Psoas muscle (tissue), 8 donors: ENCODE data around the gene HCN3. TPM values are rescaled to one million over a fixed set of nuclear protein-coding genes. Genes with fewer than 3 reads are reported as not detected.
A peak's percentile ranks its signal among the peaks of the same experiment; 100 is the strongest.

Experiments used
- ATAC-seq, 4 donors: fragments of 200-7000 bp; cut with Tn5 transposase; one replicate each; pipeline ENCODE4 v1.9.1; 2020; ENCODE audit warnings: moderate library complexity in 3 of 4, mild to moderate bottlenecking in 2 of 4
- DNase-seq, 2 donors: peaks; one replicate each; pipeline ENCODE4 v3.0.0-alpha.2; 2020
- H3K27ac ChIP-seq: fragments of 200-600 bp; one replicate; pipeline ENCODE4 v1.8.0; 2022
- H3K27me3 ChIP-seq, 3 donors: fragments of 200-600 bp in 1 of 3; one replicate each; pipeline versions ENCODE4 v1.6.1 to v1.8.0; 2013 to 2022; ENCODE audit warnings: low read length in 2 of 3, mild to moderate bottlenecking in 2 of 3, moderate library complexity in 1 of 3; ENCODE audit not compliant: insufficient read depth in 3 of 3
- H3K36me3 ChIP-seq, 2 donors: fragments of 200-600 bp in 1 of 2; one replicate each; pipeline versions ENCODE4 v1.6.1 to v1.8.0; 2013 to 2022; ENCODE audit warnings: low read depth in 1 of 2, mild to moderate bottlenecking in 1 of 2, moderate library complexity in 1 of 2; ENCODE audit not compliant: insufficient read depth in 1 of 2
- H3K4me1 ChIP-seq: fragments of 200-600 bp; one replicate; pipeline ENCODE4 v1.8.0; 2022
- H3K4me3 ChIP-seq: fragments of 200-600 bp; one replicate; pipeline ENCODE4 v1.8.0; 2022; ENCODE audit warnings: mild to moderate bottlenecking
- H3K9me3 ChIP-seq: fragments of 200-600 bp; one replicate; pipeline ENCODE4 v1.8.0; 2022
- CTCF ChIP-seq: fragments of 200-600 bp; IDR thresholded peaks from one replicate; pipeline ENCODE4 v1.8.0; 2022; ENCODE audit warnings: antibody characterized with exemption
- WGBS, 3 donors: extraction: QIAGEN DNeasy Blood & Tissue Kit; methylation state at CpG; one replicate each; pipeline versions ENCODE4 v1.1.6 to v1.1.7; 2013; 5-methylcytosine and 5-hydroxymethylcytosine counted together
- intact Hi-C, 2 donors: fragments of 100-400 bp; cut with DNase I; formaldehyde crosslinking; loops; one replicate each; pipeline versions ENCODE4 v1.11.0 to v1.14.2; 2022
- polyA plus RNA-seq, 3 donors: library from polyadenylated mRNA; stranded (reverse); fragments of 200-250 nt; gene quantifications; one replicate each; pipeline ENCODE4 v1.2.3, GENCODE V29; 2013
- total RNA-seq, 4 donors: library from RNA; stranded (reverse); fragmentation: NEBNext Ultra II Directional in 2 of 4; extraction: Animal tissue kit (Norgen Biotek cat#: 25700) in 2 of 4; gene quantifications; one replicate each; pipeline versions ENCODE4 v1.2.1 to v1.2.4, GENCODE V29; 2021 to 2023
- donor health status: healthy with polysubstance abuse.
- donor health status: DM: no; HTN: no; CAD: no; lungs with moderate emphysema.
- donor health status: Bipolar disorder and iron deficiency.
- donor health status: healthy.
- donor health status: DM: yes; HTN: yes; CAD: no.
- donor health status: DM: no; HTN: no; CAD: no.
- donor health status: DM: no; HTN: no; CAD: no.
- donor health status: DM: yes; HTN: yes; CAD: no.

The HCN3 gene
- total and polyA plus RNA-seq, 7 donors: 0.27 to 0.97 (median 0.45) TPM; not detected in 1

DNA sequence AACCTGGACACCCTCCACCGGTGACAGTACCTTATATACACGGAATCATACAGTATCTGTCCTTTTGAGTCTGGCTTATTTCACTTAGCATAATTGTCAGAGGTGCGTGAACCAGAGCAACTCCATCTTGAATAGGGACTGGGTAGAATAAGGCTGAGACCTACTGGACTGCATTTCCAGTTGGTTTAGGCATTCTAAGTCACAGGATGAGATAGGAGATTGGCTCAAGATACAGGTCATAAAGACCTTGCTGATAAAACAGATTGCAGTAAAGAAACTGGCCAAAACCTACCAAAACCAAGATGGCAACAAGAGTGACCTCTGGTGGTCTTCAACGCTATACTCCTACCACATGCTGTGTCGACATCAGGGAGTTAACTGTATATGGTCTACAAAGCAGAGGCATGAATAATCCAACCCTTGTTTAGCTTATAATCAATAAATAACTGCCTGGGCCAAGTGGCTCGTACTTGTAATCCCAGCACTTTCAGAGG, 30.0 kb downstream of the HCN3 start:
- WGBS, 3 donors: 49 to 56% (median 51%) methylated on average over 6 of the region's 6 CpGs
- intact Hi-C loops: loop anchor here in 1 of 2 donors (5.0 kb wide), 1 partner anchor 35 kb away; the partner anchor contains the start of gene CLK2
- H3K9me3 ChIP-seq: no peaks in the 10 kb centered on the region
- no peak for DNase-seq
- peaks cover 0 to 21% of the 10 kb centered on the region in 2 donors for H3K36me3 ChIP-seq
- no peak overlapping the region for H3K4me3 ChIP-seq
- H3K27me3 ChIP-seq: no peaks in the 10 kb centered on the region
- peak overlapping the region; percentile 87 for H3K27ac ChIP-seq
- ATAC-seq: peak in 1 of 4 donors; percentile 37
- peak; percentile 30 for TF ChIP-seq CTCF
- peaks cover 9% of the 10 kb centered on the region for H3K4me1 ChIP-seq

GRCh38 chr1:155308493-155309422, 31.5 kb downstream of the HCN3 start, which contains the start of gene FDPS:
TSS of gene FDPS (plus strand) at chr1:155308866. CDS start at chr1:155309790, 924 bp downstream.
- TF ChIP-seq CTCF: no peak
- peak; percentile 99 to 100 (median 100) for ATAC-seq
- Histone ChIP-seq H3K4me1 (peaks cover 9% of the 10 kb centered on the region), H3K4me3 (peak within 1 kb of the TSS; percentile 81), H3K9me3 (no peaks in the 10 kb centered on the region), H3K36me3 (peaks cover 3 to 36% of the 10 kb centered on the region in 2 donors), H3K27ac (peak within 1 kb of the TSS; percentile 87), H3K27me3 (no peaks in the 10 kb centered on the region)
- 0 to 1% (median 0%) methylated on average over 51 of the region's 51 CpGs for WGBS, 3 donors
- intact Hi-C loops: loop anchor here in 1 of 2 donors (5.0 kb wide), 1 partner anchor 36 kb away; the partner anchor contains the start of gene CLK2
- DNase-seq: peak; percentile 99

DNA sequence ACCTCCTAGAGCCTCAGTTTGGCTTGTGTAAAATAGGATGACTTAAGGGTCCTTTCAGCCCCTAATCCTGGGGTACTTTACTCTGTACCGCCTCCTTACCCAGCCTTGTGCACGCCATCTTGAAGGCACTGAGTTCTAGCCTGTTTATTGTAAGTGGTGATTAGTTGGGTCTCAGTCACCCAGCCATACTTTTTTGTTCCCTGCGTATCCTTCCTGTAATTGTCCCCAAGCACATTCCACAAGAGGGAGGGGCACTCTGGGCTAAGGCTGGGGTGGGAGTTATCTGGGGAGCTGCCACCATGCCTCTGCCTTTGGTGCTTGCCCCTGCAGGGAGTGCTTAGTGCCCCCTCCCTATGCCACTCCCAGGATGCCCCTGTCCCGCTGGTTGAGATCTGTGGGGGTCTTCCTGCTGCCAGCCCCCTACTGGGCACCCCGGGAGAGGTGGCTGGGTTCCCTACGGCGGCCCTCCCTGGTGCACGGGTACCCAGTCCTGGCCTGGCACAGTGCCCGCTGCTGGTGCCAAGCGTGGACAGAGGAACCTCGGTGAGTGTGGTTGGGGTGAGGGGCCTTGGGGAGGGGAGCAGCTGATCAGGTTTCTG, 32.3 kb downstream of the HCN3 start:
- intact Hi-C loops: loop anchor here in 1 of 2 donors (5.0 kb wide), 1 partner anchor 37 kb away; the partner anchor contains the start of gene CLK2
- DNase-seq: no peak
- Histone ChIP-seq H3K4me3 (peak overlapping the region; percentile 81), H3K4me1 (peaks cover 9% of the 10 kb centered on the region), H3K27ac (peak overlapping the region; percentile 87), H3K9me3 (no peaks in the 10 kb centered on the region), H3K27me3 (no peaks in the 10 kb centered on the region), H3K36me3 (peaks cover 3 to 42% of the 10 kb centered on the region in 2 donors)
- TF ChIP-seq CTCF: no peak
- WGBS, 3 donors: 11 to 16% (median 12%) methylated on average over 11 of the region's 11 CpGs
- no peak for ATAC-seq

DNA sequence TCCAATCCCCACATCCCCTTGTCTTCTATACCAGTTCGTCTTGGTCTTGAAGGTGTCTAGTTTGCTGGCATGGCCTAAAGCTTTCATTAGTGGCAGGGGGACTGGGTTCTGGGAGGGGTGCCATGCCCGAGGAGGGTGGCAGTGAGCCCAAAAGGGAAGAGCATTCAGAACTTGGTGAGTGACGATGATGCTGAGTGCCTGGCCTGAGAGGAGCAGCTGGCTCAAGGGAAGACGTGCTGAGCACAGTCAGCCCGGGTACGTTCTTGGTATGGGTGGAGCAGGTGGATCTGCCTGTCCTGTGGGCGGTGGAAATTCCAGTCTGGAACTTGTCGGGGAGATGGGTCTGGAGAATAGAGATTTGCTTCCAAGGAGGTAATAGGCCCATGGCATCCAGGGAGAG, 36.0 kb downstream of the HCN3 start:
- Histone ChIP-seq H3K4me1 (peaks cover 9% of the 10 kb centered on the region), H3K27ac (no peak overlapping the region), H3K36me3 (peaks cover 3 to 63% of the 10 kb centered on the region in 2 donors), H3K4me3 (no peak overlapping the region), H3K27me3 (no peaks in the 10 kb centered on the region), H3K9me3 (no peaks in the 10 kb centered on the region)
- TF ChIP-seq CTCF: no peak
- ATAC-seq (no peak), DNase-seq (no peak)
- WGBS, 3 donors: 62 to 71% (median 66%) methylated on average over 8 of the region's 8 CpGs
- intact Hi-C loops: no loop called here
